Measurements from ENCODE around the gene INPPL1. TPM values are rescaled to one million over a fixed set of nuclear protein-coding genes. Genes with fewer than 3 reads are reported as not detected.

INPPL1 gene
- total and polyA plus RNA-seq, 10 of the 15 experiments (the other 5 are each of a cell fraction or from before 2014, with no cell fraction given), result 0.47 to 116 (median 43.4) TPM

DNA sequence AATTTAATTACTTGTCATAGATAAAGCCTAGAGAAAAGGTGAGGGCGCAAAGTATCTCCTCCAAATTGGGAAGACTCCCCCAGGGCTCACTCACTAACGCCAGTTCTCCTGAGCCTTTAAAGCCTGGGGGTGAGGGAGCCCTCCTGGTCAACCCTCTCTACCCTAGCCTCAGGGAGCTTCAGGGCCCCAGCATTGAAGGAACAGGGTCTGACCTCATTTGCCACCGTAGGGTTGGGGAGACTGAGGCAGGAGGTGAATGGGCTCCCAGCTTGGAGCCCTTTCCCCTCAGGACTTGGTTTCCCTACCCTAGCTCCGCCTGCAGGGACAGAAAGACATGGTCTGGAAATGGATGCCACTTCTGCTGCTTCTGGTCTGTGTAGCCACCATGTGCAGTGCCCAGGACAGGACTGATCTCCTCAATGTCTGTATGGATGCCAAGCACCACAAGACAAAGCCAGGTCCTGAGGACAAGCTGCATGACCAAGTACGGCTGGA lies 6.3 kb upstream of the INPPL1 start:
- CTCF ChIA-PET, result interaction anchor here (1.5 kb wide), 1 partner anchor 196 kb away, joined by 3 read pairs; no protein-coding TSS in a partner anchor
- peaks cover 15% of the 10 kb centered on the region for H3K4me1 ChIP-seq (ENCODE audit: control insufficient read depth, insufficient read depth, low read length)
- DNase-seq (ENCODE audit: low read depth, low spot score) (no peak), FAIRE-seq (no peak), ATAC-seq (no peak)
- POLR2A ChIA-PET, result no interaction called here
- H3K79me2 ChIP-seq (ENCODE audit: control insufficient read depth, insufficient read depth, low read length), result no peaks in the 10 kb centered on the region; the same call in 1 of the 2 replicates
- no peaks in the 10 kb centered on the region for H3K36me3 ChIP-seq (ENCODE audit: control insufficient read depth in 2 of 2, insufficient read depth in 2 of 2, low read length in 1 of 2)
- no peak overlapping the region for H3K4me2 ChIP-seq (ENCODE audit: control insufficient read depth, insufficient read depth)
- RAD21 ChIA-PET (ENCODE audit: unreplicated experiment), result no interaction called here
- H2AFZ ChIP-seq (ENCODE audit: control insufficient read depth, low read depth, low read length), result no peak overlapping the region
- H3K4me3 ChIP-seq, result no peak overlapping the region
- H4K20me1 ChIP-seq (ENCODE audit: control insufficient read depth, insufficient read depth), result no peaks in the 10 kb centered on the region
- H3K9ac ChIP-seq (ENCODE audit: control insufficient read depth, insufficient read depth, low read length), result no peak overlapping the region
- TF ChIP-seq SMARCA5 (IDR thresholded peaks at IDR 0.05) (no peak), ASH2L (IDR thresholded peaks at IDR 0.05; ENCODE audit: borderline replicate concordance, low read depth) (no peak), NR2C2 (IDR thresholded peaks at IDR 0.05; ENCODE audit: borderline replicate concordance, control insufficient read depth, insufficient read length, low read depth) (no peak), IRF4 (IDR thresholded peaks at IDR 0.05; ENCODE audit: low read depth, low read length) (no peak), MYC (IDR thresholded peaks at IDR 0.05; ENCODE audit: insufficient read depth, insufficient read length, insufficient replicate concordance, low read length, severe bottlenecking) (no peak)
- TF ChIP-seq, protein P1, sequence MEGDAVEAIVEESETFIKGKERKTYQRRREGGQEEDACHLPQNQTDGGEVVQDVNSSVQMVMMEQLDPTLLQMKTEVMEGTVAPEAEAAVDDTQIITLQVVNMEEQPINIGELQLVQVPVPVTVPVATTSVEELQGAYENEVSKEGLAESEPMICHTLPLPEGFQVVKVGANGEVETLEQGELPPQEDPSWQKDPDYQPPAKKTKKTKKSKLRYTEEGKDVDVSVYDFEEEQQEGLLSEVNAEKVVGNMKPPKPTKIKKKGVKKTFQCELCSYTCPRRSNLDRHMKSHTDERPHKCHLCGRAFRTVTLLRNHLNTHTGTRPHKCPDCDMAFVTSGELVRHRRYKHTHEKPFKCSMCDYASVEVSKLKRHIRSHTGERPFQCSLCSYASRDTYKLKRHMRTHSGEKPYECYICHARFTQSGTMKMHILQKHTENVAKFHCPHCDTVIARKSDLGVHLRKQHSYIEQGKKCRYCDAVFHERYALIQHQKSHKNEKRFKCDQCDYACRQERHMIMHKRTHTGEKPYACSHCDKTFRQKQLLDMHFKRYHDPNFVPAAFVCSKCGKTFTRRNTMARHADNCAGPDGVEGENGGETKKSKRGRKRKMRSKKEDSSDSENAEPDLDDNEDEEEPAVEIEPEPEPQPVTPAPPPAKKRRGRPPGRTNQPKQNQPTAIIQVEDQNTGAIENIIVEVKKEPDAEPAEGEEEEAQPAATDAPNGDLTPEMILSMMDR (IDR thresholded peaks at IDR 0.05 in 2 of 3, conservative IDR thresholded peaks at IDR 0.05 in 1 of 3; ENCODE audit: control insufficient read depth in 2 of 3, extremely low read depth in 1 of 3, insufficient read depth in 1 of 3, low read depth in 3 of 3, low read length in 3 of 3), result no peak
- TF ChIP-seq, protein P2, sequence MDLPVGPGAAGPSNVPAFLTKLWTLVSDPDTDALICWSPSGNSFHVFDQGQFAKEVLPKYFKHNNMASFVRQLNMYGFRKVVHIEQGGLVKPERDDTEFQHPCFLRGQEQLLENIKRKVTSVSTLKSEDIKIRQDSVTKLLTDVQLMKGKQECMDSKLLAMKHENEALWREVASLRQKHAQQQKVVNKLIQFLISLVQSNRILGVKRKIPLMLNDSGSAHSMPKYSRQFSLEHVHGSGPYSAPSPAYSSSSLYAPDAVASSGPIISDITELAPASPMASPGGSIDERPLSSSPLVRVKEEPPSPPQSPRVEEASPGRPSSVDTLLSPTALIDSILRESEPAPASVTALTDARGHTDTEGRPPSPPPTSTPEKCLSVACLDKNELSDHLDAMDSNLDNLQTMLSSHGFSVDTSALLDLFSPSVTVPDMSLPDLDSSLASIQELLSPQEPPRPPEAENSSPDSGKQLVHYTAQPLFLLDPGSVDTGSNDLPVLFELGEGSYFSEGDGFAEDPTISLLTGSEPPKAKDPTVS (IDR thresholded peaks at IDR 0.05; ENCODE audit: low read depth, low read length), result no peak
- TF ChIP-seq, protein P3, sequence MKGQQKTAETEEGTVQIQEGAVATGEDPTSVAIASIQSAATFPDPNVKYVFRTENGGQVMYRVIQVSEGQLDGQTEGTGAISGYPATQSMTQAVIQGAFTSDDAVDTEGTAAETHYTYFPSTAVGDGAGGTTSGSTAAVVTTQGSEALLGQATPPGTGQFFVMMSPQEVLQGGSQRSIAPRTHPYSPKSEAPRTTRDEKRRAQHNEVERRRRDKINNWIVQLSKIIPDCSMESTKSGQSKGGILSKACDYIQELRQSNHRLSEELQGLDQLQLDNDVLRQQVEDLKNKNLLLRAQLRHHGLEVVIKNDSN (IDR thresholded peaks at IDR 0.05; ENCODE audit: borderline replicate concordance, extremely low read length, insufficient read depth, low read depth, low read length), result no peak
- BruUV-seq (replicated peaks), result no TSS peak
- no peak overlapping the region for H3K27ac ChIP-seq (ENCODE audit: control insufficient read depth, insufficient read depth)
- no peaks in the 10 kb centered on the region for H3K9me3 ChIP-seq (replicated peaks; ENCODE audit: control insufficient read depth, insufficient read depth, low read length)
- intact Hi-C loops (cut with micrococcal nuclease; ENCODE audit: unreplicated experiment) (no loop called here), in situ Hi-C loops (cut with MboI) (no loop called here)
- SMC1A ChIA-PET (ENCODE audit: uncharacterized antibody, unreplicated experiment), result no interaction called here
- 68% methylated on average over 5 of the region's 5 CpGs for WGBS (ENCODE audit: insufficient coverage, insufficient replicate concordance, low lambda C conversion rate, missing lambda C conversion rate)
- no peaks in the 10 kb centered on the region for H3K27me3 ChIP-seq (replicated peaks in 1 of 2; ENCODE audit: control insufficient read depth in 2 of 2, insufficient read depth in 2 of 2, low read length in 1 of 2)
